Keratinocyte (primary cell): ENCODE measurements around the gene NPIPB4.
"Not testable (repeated sequence)": the region's sequence is repeated elsewhere in the genome, so short reads cannot be mapped to it uniquely, and the experiment has no call there.

ENCODE experiments used
- CTCF ChIP-seq, 3 experiments: IDR thresholded peaks in 1 of 3; conservative IDR thresholded peaks in 1 of 3; optimal IDR thresholded peaks in 1 of 3; 2 replicates in 2 of 3; 3 replicates in 1 of 3; pipeline versions ENCODE3 to v1.5.1; 2011; ENCODE audit warnings: low read length in 3 of 3, mild to moderate bottlenecking in 3 of 3, moderate library complexity in 2 of 3, control low read depth in 1 of 3, inconsistent platforms in 1 of 3; ENCODE audit not compliant: insufficient read depth in 2 of 3; ENCODE audit errors: extremely low read depth in 1 of 3
- EZH2 ChIP-seq: IDR thresholded peaks from one replicate; pipeline ENCODE4 v1.6.1; 2012; ENCODE audit warnings: inconsistent platforms, mild to moderate bottlenecking, low read length, moderate library complexity

GRCh38 chr16:21819617-21820016 lies 37.9 kb downstream of the NPIPB4 start:
- not testable (repeated sequence) for TF ChIP-seq CTCF (optimal IDR thresholded peaks at IDR 0.05 in 1 of 3, IDR thresholded peaks at IDR 0.05 in 1 of 3, conservative IDR thresholded peaks at IDR 0.05 in 1 of 3; ENCODE audit: extremely low read depth in 1 of 3, insufficient read depth in 2 of 3, low read length in 3 of 3); EZH2
